Myocyte (in vitro differentiated cells): ENCODE data around the gene SH3YL1. TPM values are rescaled to one million over a fixed set of nuclear protein-coding genes. Genes with fewer than 3 reads are reported as not detected.

ENCODE experiments used
- DNase-seq: peaks from one replicate; pipeline ENCODE4 v3.0.0-alpha.2; 2012; ENCODE audit warnings: low read depth
- total RNA-seq: library from RNA; depleted of rRNA; stranded (reverse); fragments of >200 nt; gene quantifications from 2 replicates; pipeline ENCODE4 v1.2.3, GENCODE V29; 2014

Gene SH3YL1
- total RNA-seq, 1 donor from 2014 or later, result 48.7 TPM

- no peak for DNase-seq
Measured at GRCh38 chr2:258933-259332, 4.9 kb downstream of the SH3YL1 start.

- no peak for DNase-seq
Measured at GRCh38 chr2:257842-258241, 6.0 kb downstream of the SH3YL1 start.

GRCh38 chr2:257429-257828 lies 6.4 kb downstream of the SH3YL1 start:
- no peak for DNase-seq

GRCh38 chr2:256094-256493 lies 7.7 kb downstream of the SH3YL1 start:
- no peak for DNase-seq

- no peak for DNase-seq
Measured at GRCh38 chr2:255195-255594, 8.6 kb downstream of the SH3YL1 start.

GRCh38 chr2:254241-254640 lies 9.6 kb downstream of the SH3YL1 start:
- DNase-seq, result no peak

- no peak for DNase-seq
Measured at GRCh38 chr2:253202-253638, 10.6 kb downstream of the SH3YL1 start.

GRCh38 chr2:252001-252602 lies 11.7 kb downstream of the SH3YL1 start:
- no peak for DNase-seq

GRCh38 chr2:249538-250042 lies 14.2 kb downstream of the SH3YL1 start:
- no peak for DNase-seq

- no peak for DNase-seq
Measured at GRCh38 chr2:248724-249123, 15.1 kb downstream of the SH3YL1 start.

GRCh38 chr2:246489-247144 lies 17.2 kb downstream of the SH3YL1 start:
- peak; percentile 64 for DNase-seq

- DNase-seq, result no peak
Measured at GRCh38 chr2:244547-244946, 19.3 kb downstream of the SH3YL1 start.

- DNase-seq, result no peak
Measured at GRCh38 chr2:238869-239268, 25.0 kb downstream of the SH3YL1 start.

- no peak for DNase-seq
Measured at GRCh38 chr2:238431-238830, 25.4 kb downstream of the SH3YL1 start.

GRCh38 chr2:237878-238277 lies 26.0 kb downstream of the SH3YL1 start:
- peak; percentile 6 for DNase-seq

- no peak for DNase-seq
Measured at GRCh38 chr2:236993-237539, 26.8 kb downstream of the SH3YL1 start.

- no peak for DNase-seq
Measured at GRCh38 chr2:234421-234820, 29.4 kb downstream of the SH3YL1 start.

- no peak for DNase-seq
Measured at GRCh38 chr2:233030-233429, 30.8 kb downstream of the SH3YL1 start.

- DNase-seq, result no peak
Measured at GRCh38 chr2:231521-232185, 32.2 kb downstream of the SH3YL1 start.

GRCh38 chr2:228518-229278 lies 35.1 kb downstream of the SH3YL1 start:
- no peak for DNase-seq

- DNase-seq, result no peak
Measured at GRCh38 chr2:228115-228514, 35.7 kb downstream of the SH3YL1 start.
